Ectodermal cell (in vitro differentiated cells): Measurements from ENCODE around the gene C1orf159.

Experiments used
- H3K27ac ChIP-seq: 2 replicates; pipeline ENCODE4 v1.7.0; 2013; ENCODE audit warnings: mild to moderate bottlenecking, low read depth, low read length; ENCODE audit not compliant: insufficient read depth, poor library complexity, severe bottlenecking
- H3K27me3 ChIP-seq: 2 replicates; pipeline ENCODE4 v1.7.0; 2013; ENCODE audit warnings: mild to moderate bottlenecking, low read length; ENCODE audit not compliant: insufficient read depth, control insufficient read depth, poor library complexity, severe bottlenecking
- H3K36me3 ChIP-seq: one replicate; pipeline ENCODE4 v1.7.0; 2013; ENCODE audit warnings: low read length; ENCODE audit not compliant: control insufficient read depth, insufficient read depth
- H3K4me1 ChIP-seq: one replicate; pipeline ENCODE4 v1.7.0; 2013; ENCODE audit warnings: low read length; ENCODE audit not compliant: control insufficient read depth, insufficient read depth
- H3K4me3 ChIP-seq: 2 replicates; pipeline ENCODE4 v1.7.0; 2013; ENCODE audit warnings: low read depth, low read length, control low read depth; ENCODE audit not compliant: insufficient read depth
- H3K9me3 ChIP-seq: 2 replicates; pipeline ENCODE4 v1.7.0; 2013; ENCODE audit warnings: mild to moderate bottlenecking, low read length, moderate library complexity; ENCODE audit not compliant: control insufficient read depth
- WGBS, 2 experiments: methylation state at CpG; one replicate each; pipeline ENCODE4 v1.1.7; 2013; ENCODE audit warnings: missing lambda C conversion rate in 2 of 2; 5-methylcytosine and 5-hydroxymethylcytosine counted together

The C1orf159 gene

DNA sequence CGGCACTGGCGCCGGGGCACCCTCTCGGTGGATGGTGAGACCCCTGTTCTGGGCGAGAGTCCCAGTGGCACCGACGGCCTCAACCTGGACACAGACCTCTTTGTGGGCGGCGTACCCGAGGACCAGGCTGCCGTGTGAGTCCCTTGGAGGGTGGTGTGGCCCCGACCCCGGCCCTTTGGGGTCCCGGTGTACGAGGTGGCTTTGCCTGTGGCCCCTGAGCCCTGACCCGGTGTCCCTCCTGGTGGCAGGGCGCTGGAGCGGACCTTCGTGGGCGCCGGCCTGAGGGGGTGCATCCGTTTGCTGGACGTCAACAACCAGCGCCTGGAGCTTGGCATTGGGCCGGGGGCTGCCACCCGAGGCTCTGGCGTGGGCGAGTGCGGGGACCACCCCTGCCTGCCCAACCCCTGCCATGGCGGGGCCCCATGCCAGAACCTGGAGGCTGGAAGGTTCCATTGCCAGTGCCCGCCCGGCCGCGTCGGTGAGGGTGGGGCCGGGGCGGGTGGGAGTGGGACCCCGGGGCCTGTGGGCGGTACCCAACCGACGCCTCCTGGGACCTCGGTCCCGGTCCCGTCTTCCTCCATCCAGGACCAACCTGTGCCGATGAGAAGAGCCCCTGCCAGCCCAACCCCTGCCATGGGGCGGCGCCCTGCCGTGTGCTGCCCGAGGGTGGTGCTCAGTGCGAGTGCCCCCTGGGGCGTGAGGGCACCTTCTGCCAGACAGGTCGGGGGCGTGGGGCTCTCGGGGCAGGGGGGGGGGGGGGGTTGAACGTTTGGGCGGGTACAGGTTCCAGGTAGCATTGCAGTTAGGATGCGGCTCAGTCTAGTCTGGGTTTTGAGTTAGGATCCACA is 66.3 kb downstream of the C1orf159 start:
- 95 to 96% methylated on average over 57 of the region's 57 CpGs for WGBS, 2 experiments
- Histone ChIP-seq H3K9me3 (no peaks in the 10 kb centered on the region), H3K27me3 (no peaks in the 10 kb centered on the region), H3K36me3 (peaks cover 22% of the 10 kb centered on the region), H3K27ac (no peak overlapping the region), H3K4me1 (no peaks in the 10 kb centered on the region), H3K4me3 (no peak overlapping the region)

DNA sequence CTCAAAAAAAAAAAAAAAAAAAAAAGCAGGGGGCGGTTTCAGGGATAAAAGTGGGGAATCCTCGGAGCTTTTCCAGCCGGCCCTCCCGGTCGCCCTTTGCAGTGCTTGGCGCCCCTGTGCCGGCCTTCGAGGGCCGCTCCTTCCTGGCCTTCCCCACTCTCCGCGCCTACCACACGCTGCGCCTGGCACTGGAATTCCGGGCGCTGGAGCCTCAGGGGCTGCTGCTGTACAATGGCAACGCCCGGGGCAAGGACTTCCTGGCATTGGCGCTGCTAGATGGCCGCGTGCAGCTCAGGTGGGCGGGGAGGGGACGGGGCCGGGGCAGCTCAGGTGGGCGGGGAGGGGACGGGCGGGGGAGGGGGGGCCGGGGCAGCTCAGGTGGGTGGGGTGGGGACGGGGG is 67.1 kb downstream of the C1orf159 start:
- Histone ChIP-seq H3K27me3 (no peaks in the 10 kb centered on the region), H3K4me1 (no peaks in the 10 kb centered on the region), H3K9me3 (no peaks in the 10 kb centered on the region), H3K36me3 (peaks cover 16% of the 10 kb centered on the region), H3K4me3 (no peak overlapping the region), H3K27ac (no peak overlapping the region)
- WGBS, 2 experiments = 93 to 94% methylated on average over 20 to 26 of the region's 28 CpGs

DNA sequence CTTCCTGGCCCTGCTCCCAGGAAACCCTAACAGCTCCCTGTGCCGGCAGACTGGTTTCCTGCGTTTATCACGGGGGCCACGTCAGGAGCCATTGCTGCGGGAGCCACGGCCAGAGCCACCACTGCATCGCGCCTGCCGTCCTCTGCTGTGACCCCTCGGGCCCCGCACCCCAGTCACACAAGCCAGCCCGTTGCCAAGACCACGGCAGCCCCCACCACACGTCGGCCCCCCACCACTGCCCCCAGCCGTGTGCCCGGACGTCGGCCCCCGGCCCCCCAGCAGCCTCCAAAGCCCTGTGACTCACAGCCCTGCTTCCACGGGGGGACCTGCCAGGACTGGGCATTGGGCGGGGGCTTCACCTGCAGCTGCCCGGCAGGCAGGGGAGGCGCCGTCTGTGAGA is 67.9 kb downstream of the C1orf159 start:
- WGBS, 2 experiments = 95 to 97% methylated on average over 25 of the region's 25 CpGs
- Histone ChIP-seq H3K9me3 (no peaks in the 10 kb centered on the region), H3K27ac (no peak overlapping the region), H3K36me3 (peaks cover 16% of the 10 kb centered on the region), H3K27me3 (no peaks in the 10 kb centered on the region), H3K4me1 (no peaks in the 10 kb centered on the region), H3K4me3 (no peak overlapping the region)

DNA sequence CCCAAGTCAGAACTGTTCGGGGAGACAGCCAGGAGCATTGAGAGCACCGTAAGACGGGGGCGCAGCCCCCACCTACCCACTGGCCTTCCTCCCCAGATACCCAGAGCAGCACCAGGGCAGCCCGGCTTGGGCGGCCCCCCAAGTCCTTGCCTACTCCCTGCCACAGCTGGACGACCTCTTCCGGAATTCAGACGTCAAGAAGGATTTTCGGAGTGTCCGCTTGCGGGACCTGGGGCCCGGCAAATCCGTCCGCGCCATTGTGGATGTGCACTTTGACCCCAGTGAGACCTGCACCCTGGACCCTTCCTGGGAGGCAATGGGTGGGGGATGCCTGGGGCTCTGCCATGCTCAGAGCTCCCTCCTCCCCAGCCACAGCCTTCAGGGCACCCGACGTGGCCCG is 68.5 kb downstream of the C1orf159 start:
- no peaks in the 10 kb centered on the region for H3K9me3 ChIP-seq
- peaks cover 16% of the 10 kb centered on the region for H3K36me3 ChIP-seq
- H3K4me3 ChIP-seq = no peak overlapping the region
- no peaks in the 10 kb centered on the region for H3K27me3 ChIP-seq
- H3K4me1 ChIP-seq = no peaks in the 10 kb centered on the region
- no peak overlapping the region for H3K27ac ChIP-seq
- WGBS, 2 experiments = 96% methylated on average over 19 of the region's 19 CpGs

DNA sequence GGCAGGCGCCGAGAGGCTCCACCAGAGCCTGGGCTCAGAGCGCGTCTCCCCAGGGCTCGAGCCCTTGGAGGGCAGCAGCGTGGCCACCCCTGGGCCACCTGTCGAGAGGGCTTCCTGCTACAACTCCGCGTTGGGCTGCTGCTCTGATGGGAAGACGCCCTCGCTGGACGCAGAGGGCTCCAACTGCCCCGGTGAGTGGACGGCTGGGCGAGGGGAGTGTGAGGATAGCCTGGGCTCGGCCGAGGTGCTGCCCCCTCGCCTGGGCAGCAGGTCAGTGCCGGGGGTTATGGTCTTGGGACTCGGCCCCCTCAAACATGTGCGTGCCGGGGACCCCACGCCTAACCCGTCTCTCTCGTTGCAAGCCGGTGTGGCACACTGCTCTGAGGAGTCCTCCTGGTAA is 69.1 kb downstream of the C1orf159 start:
- 95 to 96% methylated on average over 26 of the region's 26 CpGs for WGBS, 2 experiments
- Histone ChIP-seq H3K27me3 (no peaks in the 10 kb centered on the region), H3K36me3 (peaks cover 10% of the 10 kb centered on the region), H3K27ac (no peak overlapping the region), H3K9me3 (no peaks in the 10 kb centered on the region), H3K4me3 (no peak overlapping the region), H3K4me1 (no peaks in the 10 kb centered on the region)

DNA sequence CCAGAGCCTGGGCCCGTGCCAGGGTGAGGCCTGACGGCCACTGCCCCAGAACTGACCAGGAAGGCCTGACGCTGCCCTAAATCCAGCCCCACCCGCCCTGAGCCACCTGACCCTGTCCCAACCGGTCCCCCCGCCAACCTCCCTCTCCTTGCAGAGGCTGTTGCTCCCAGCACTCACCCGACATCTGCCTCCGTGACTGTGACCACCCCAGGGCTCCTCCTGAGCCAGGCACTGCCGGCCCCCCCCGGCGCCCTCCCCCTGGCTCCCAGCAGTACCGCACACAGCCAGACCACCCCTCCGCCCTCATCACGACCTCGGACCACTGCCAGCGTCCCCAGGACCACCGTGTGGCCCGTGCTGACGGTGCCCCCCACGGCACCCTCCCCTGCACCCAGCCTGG is 69.6 kb downstream of the C1orf159 start:
- WGBS, 2 experiments = 95 to 97% methylated on average over 20 of the region's 20 CpGs
- Histone ChIP-seq H3K27ac (no peak overlapping the region), H3K9me3 (no peaks in the 10 kb centered on the region), H3K36me3 (peaks cover 8% of the 10 kb centered on the region), H3K4me3 (no peak overlapping the region), H3K27me3 (no peaks in the 10 kb centered on the region), H3K4me1 (no peaks in the 10 kb centered on the region)

DNA sequence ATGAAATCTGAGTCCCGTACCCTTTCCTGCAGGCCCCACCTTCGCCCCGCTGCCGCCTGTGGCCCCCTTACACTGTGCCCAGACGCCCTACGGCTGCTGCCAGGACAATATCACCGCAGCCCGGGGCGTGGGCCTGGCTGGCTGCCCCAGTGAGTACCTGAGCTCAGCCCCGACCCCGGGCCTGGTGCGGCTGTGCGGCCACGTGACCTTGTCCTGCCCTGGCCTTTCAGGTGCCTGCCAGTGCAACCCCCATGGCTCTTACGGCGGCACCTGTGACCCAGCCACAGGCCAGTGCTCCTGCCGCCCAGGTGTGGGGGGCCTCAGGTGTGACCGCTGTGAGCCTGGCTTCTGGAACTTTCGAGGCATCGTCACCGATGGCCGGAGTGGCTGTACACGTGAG is 70.8 kb downstream of the C1orf159 start:
- WGBS, 2 experiments = 96% methylated on average over 23 of the region's 23 CpGs
- peaks cover 8% of the 10 kb centered on the region for H3K36me3 ChIP-seq

DNA sequence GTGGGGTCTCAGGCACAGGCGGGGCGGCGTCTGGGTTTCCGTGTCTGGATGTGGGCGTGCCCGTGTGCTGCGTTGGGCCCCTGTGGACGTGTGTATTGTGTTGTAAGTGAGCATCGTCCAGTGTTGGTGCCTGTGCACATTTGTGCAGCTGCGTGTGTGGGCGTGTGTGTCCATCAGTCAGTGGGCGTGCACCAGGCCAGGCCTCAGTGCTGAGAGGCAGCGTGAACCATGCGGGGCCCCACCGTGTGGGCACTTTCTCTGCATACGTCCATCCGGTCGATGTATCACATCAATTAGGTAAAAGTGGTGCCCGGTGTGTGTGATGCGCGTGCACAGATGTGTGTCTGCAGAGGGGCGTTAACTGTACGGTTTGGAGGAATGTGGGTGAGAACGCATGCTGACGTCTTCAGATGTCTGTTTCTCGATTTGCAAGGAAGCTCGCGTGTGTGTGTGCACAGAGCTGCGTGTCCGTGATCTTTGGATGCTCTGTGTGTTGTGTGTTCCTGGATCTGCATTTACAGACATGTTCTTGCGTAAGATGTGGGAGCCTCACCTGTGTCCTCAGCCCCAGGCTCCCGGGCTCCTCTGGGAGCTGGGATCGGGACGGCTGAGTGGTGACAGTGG is 71.3 kb downstream of the C1orf159 start:
- H3K36me3 ChIP-seq = peaks cover 7% of the 10 kb centered on the region
- 96 to 97% methylated on average over 34 of the region's 34 CpGs for WGBS, 2 experiments
- H3K4me3 ChIP-seq = no peak overlapping the region
- no peak overlapping the region for H3K27ac ChIP-seq
- no peaks in the 10 kb centered on the region for H3K9me3 ChIP-seq
- H3K4me1 ChIP-seq = peaks cover 9% of the 10 kb centered on the region
- peaks cover 10% of the 10 kb centered on the region for H3K27me3 ChIP-seq

More for the DNA sequence above, 70.8 kb downstream of the C1orf159 start:
- Histone ChIP-seq H3K27me3 (peaks cover 4% of the 10 kb centered on the region), H3K27ac (no peak overlapping the region), H3K4me3 (no peak overlapping the region), H3K9me3 (no peaks in the 10 kb centered on the region), H3K4me1 (peaks cover 3% of the 10 kb centered on the region)

DNA sequence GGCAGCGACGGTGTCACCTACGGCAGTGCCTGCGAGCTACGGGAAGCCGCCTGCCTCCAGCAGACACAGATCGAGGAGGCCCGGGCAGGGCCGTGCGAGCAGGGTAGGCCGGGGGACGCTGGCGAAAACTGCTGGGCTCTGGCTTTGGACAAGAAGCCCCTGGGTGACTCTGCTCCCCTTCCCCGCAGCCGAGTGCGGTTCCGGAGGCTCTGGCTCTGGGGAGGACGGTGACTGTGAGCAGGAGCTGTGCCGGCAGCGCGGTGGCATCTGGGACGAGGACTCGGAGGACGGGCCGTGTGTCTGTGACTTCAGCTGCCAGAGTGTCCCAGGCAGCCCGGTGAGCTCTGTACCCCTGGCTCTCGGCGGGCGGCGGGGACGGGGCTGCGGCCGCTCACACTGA is 72.0 kb downstream of the C1orf159 start:
- 96% methylated on average over 33 of the region's 33 CpGs for WGBS, 2 experiments
- Histone ChIP-seq H3K9me3 (no peaks in the 10 kb centered on the region), H3K4me1 (peaks cover 15% of the 10 kb centered on the region), H3K36me3 (peaks cover 3% of the 10 kb centered on the region), H3K27me3 (peaks cover 17% of the 10 kb centered on the region), H3K27ac (no peak overlapping the region), H3K4me3 (no peak overlapping the region)

DNA sequence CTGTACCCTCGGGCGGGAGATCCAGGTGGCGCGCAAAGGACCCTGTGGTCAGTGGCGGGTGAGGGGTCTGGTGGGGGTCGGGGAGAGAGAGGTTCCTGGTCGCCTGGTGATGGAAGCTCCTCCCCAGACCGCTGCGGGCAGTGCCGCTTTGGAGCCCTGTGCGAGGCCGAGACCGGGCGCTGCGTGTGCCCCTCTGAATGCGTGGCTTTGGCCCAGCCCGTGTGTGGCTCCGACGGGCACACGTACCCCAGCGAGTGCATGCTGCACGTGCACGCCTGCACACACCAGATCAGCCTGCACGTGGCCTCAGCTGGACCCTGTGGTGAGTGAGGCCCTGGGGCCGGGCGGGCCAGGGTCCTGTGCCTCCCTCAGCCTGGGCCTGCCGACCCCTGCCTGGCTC is 72.5 kb downstream of the C1orf159 start:
- WGBS, 2 experiments = 95 to 96% methylated on average over 27 of the region's 27 CpGs
- no peak overlapping the region for H3K4me3 ChIP-seq
- no peak overlapping the region for H3K27ac ChIP-seq
- H3K4me1 ChIP-seq = peaks cover 17% of the 10 kb centered on the region
- peaks cover 3% of the 10 kb centered on the region for H3K36me3 ChIP-seq
- H3K9me3 ChIP-seq = no peaks in the 10 kb centered on the region
- peaks cover 22% of the 10 kb centered on the region for H3K27me3 ChIP-seq
